HG02870 (cell line): Measurements from ENCODE around the gene TMEM242.
"Not testable (repeated sequence)": the region's sequence is repeated elsewhere in the genome, so short reads cannot be mapped to it uniquely, and the experiment has no call there.

Experiments
- ATAC-seq: cut with Tn5 transposase; IDR thresholded peaks from one replicate; pipeline ENCODE4 v1.9.1; 2021; ENCODE audit warnings: mild to moderate bottlenecking, moderate library complexity; ENCODE audit not compliant: unreplicated experiment

TMEM242 gene

DNA sequence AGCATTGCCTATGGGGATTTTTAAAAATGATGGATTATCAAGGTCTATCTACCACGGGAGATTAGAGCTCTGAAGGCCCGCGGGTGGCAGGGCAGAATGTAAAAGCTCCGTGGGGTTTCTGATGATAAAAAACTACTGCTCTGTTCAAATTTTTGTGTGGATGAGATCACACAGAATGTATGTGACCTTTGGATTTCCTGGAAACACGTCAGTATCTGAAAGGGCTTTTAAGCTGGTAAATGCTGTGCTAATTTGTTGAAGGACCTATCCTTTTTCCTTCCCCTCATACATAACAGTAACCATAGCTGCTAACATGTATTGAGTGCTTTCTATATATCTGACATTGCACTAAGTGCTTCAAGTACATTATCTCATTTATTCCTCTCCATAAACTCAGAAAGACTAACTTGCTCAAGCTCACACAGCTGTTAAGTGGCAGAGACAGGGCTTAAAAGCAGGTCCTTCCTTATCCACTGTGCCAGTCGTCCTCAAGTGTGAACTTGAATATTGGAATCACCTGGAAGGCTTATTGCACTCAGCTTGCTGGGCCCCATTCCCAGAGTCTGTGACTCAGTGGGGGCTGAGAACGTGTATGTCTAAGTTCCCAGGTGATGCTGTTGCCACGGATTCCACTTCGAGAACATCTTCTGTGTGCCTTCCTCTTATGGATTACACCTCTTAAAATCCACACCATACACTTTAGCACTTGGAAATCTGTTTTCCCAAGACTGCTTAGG, 1.9 kb upstream of the TMEM242 start:
- ATAC-seq, result no peak

DNA sequence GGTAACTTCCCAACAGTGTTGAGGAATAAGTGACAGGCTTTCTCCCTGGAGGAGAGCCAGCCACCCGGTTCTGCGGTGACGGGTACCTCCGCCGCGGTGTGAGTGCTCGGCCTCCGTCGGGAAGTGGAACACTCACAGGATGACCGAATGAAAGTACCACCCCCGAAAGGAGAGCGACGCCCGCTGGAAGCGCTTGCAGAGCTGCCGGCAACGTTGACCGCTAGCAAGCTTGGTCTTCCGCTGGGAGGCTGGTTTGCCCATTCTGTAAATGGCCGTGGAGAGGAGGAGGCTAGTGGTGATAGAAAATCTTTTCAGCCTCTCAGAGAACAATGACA, 614 bp upstream of the TMEM242 start:
- peak; percentile 12 for ATAC-seq

DNA sequence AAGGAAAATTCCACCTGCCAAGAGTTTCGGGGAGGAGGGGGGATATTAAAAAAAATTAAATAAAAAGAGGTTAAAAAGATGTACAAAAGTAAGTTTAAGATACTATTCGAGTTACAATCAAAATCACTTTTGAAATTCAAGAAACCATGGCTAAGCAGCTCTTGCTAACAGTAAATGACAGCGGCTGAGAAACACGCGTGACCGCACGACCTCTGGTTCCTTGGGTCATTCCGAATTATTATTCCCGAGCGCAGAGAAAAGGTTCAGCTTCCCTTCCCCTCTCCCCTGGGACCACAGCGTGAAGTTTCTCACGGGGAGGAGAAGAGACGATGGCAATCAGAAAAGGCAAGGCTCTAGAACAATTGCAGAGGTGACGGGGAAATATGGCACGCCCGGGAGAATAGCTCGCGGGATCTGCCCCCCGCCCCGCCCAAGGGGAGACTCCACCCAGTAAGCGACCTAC, 496 bp downstream of the TMEM242 start:
- ATAC-seq, result no peak

DNA sequence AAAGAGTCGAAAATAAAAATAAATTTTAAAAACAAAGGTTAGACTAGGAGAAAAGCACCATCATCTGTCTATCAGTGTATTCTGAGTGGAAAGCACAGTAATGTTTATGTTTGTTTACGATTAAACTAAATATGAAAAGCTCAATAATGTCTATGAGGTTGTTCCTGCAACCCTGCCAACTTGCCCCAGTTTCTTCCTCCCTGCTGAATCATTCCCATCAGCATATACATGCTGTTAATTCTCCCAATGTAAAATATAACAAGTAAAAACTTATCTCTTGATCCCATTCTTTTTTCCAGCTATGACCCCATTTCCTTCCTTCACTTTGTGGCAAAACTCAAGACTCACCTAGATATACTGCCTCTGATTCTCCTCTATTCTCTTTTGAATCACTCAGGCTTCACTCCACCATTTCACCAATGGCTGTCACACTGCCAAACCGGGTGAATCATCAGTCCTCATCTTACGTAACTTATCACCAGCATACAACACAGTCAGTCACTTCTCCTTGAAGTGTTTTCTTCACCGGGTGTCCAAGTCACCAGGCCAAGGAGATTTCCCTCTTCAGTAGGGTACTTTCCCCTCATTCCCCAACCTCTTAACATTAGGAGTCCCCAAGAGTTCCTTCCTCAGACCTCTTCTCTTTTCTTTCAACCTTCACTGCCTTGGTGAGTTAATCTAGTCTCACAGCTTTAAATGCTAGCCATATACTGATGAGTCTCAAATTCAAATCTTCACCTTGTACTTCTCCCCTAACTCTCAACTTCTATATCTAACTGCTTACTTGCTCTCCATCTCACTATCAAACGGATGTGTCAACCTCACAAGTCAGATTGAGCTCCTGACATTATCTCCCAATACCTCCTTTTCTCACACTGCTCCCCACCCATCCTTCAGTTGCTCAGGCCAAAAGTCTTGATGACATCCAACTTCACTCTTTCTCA, 6.2 kb downstream of the TMEM242 start:
- ATAC-seq, result no peak

DNA sequence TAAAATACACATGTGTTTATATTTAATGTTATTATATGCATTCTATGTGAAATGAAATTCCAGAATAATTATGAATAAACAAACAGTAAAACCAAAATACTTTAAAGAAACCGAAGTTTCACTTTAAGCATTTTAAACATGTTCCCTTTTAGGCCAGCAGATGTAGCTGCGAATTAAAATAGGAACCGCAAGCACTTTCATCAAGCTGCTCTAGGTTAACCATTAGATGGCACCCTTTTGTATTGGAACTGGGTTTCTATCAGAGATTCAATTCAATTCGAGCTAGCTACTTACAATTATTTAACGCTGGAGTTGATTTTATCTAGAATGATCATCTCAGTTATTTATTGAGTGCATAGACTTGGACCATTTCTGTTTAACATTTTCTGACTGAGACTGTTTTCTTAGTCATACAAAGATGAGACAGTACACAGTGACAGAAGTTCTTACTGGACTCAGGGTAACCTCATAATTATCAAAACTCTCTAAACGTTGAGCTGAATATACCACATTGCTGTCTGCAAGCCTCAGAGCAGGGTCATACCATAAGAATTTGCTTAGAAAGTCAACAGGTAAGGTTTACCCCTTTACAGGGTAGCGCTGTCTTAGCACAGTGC, 8.5 kb downstream of the TMEM242 start:
- ATAC-seq, result no peak

DNA sequence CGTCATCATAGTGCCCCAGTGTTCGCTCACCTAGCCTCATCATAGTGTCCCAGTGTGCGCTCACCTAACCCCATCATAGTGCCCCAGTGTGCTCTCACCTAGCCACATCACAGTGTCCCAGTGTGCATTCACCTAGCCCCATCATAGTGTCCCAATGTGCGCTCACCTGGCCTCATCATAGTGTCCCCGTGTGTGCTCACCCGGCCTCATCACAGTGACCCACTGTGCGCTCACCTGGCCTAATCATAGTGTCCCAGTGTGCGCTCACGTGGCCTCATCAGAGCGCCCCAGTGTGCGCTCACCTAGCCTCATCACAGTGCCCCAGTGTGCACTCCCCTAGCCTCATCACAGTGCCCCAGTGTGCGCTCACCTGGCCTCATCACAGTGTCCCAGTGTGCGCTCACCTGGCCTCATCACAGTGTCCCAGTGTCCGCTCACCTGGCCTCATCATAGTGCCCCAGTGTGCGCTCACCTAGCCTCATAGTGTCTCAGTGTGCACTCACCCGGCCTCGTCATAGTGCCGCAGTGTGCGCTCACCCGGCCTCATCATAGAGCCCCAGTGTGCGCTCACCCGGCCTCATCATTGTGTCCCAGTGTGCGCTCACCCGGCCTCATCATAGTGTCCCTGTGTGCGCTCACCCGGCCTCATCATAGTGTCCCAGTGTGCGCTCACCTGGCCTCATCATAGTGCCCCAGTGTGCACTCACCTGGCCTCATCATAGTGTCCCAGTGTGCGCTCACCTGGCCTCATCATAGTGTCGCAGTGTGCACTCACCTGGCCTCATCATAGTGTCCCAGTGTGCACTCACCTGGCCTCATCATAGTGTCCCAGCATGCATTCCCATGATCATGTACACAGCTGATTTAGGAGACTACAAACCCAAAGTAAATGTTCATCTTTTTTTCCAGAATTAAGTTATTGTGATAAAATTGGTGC, 9.5 kb downstream of the TMEM242 start:
- ATAC-seq, result no peak

DNA sequence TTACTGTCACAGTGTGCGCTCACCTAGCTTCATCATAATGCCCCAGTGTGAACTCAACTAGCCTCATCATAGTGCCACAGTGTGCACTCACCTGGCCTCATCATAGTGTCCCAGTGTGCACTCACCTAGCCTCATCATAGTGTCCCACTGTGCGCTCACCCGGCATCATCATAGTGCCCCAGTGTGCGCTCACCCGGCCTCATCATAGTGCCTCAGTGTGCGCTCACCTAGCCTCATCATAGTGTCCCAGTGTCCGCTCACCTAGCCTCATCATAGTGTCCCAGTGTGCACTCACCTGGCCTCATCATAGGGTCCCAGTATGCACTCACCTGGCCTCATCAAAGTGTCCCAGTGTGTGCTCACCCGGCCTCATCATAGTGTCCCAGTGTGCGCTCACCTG, 10.6 kb downstream of the TMEM242 start:
- no peak for ATAC-seq

DNA sequence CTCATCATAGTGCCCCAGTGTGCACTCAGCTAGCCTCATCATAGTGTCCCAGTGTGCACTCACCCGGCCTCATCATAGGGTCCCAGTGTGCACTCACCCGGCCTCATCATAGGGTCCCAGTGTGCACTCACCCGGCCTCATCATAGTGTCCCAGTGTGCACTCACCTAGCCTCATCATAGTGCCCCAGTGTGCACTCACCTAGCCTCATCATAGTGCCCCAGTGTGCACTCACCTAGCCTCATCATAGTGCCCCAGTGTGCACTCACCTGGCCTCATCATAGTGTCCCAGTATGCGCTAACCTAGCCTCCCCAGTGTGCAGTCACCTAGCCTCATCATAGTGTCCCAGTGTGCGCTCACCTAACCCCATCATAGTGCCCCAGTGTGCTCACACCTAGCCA, 12.6 kb downstream of the TMEM242 start:
- ATAC-seq, result not testable (repeated sequence)

DNA sequence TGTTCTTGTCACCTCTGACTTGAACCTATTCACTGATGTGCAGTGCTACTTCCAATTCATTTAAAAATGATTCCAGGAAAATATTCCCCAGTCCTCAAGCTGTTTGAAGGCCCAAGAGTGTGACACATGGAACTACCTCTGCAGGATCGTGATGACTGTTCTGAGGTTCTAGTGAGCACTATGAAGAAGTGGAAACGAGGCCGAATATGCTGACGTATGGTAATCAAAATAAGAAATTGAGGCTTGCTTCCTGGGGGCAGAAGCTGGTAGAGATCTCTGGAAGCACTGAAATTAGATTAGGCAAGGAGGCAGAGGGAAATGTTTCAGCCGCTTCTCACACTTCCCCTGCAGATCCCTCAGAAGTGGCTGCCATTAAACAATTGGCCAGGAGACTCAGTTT, 15.7 kb downstream of the TMEM242 start:
- ATAC-seq, result no peak

DNA sequence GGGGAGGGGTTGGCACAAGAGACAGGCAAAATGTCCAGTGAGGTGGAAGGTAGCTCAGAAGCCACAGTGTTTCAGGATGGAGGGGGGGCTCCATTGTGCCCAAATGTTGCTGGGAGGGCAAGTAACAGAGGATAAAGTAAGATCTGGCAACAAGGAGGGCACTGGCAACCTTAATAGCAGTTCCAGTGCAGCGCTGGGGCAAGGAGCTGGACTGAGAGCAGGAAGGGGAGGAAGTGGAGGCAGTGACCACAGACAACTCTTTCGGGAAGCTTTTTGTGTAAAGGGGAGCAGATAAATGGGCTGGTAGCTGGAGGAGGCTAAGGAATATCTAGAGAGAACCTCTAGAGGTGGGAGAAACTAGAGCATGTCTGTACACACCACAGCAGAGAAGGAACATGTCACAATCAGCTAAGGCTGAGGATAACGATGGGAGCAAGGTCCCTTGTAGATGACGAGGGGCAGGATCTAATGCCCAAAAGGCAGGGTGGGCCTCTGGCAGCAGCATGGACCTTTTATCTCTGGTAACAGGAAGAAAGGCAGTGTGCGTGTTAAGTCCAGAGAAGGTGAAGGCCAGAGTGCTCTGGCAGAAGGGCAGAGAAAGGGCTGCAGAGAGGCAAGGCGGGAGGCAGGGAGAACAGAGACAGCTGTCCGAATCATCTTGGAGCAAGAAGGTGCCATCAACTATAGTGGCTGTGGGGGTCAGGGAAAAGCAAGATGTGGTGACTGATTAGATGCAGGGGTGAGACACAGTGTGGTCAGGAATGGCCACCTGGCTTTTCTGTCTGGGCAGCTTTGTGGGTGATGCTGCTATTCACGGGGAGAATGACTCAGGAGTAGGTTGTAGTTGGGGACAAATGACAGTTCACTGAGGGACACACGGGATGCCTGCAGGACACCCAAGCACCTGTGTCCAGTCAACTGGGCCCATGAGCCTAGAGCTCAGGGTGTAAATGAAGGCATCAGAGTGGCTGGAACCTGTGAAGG, 17.4 kb downstream of the TMEM242 start:
- no peak for ATAC-seq

DNA sequence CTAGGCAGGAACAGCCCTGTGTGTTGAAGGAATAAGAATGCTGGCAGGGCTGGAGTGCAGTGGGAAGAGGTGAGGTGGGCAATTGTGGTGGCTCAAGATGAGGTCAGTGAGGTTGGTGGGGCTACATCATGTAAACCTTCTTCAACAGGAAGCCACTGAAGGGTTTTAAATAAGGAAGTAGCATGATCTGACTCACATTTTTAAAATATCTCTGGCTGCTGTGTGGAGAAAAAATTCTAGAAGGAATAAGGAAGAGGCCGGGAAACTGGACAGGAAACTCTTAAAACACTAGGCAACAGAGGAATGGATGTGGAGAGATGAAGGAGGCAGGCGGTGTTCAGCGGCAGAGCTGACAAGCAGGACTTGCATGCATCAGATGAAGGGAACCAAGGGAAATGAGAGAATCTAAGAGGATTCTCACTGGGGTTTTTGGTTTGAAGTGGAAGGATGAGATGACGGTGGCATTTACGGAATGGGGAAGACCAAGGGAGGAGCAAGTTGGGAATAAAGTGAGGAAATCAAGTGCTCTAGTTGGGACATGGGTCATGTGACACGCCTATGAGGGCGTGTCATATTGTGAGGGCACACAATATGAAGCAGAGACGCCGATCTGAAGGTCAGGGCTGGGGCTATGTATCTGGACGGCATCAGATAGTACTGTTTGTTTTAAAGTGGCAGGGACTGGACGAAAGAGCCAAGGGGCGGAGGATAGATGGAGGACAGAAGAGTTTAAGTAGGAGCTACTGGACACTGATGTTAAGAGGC, 18.2 kb downstream of the TMEM242 start:
- ATAC-seq, result no peak

DNA sequence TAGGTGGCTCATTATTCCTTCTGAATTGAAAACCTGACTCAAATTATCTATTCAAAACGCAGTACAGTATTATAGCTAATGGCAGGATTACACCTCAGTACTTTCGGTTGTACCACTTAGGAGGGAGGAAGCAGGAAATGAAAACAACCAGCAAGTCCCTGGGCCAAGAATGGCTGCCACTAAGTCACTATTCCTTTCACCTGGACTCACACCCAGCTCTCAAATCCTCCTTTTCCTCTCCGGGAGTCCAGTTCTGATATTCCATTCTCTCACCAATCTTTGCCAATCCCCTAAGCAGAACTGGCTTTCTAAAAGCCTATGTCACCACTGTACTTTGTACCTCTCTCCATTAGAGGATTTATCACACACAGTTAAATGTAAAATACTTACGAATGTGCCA, 20.6 kb downstream of the TMEM242 start:
- ATAC-seq, result no peak

DNA sequence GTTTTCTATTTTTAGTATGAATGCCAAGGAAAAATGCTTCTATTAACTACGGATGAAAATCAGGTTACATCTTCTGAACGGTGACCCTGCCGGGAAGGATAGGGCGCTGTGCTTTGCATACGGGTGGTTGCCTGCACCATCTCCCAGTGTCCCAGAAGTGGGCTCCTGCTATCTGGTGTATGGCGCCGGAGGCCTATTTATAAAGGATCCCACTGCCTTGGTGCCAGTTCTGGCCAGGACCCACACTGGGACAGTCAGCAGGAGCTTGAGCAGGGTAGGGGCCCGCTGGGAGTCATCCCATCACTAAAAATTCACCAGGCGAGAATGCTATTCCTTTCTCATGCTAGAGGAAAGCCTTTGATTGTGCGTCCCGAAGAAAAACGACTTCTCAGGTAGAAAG, 22.9 kb downstream of the TMEM242 start:
- ATAC-seq, result no peak

DNA sequence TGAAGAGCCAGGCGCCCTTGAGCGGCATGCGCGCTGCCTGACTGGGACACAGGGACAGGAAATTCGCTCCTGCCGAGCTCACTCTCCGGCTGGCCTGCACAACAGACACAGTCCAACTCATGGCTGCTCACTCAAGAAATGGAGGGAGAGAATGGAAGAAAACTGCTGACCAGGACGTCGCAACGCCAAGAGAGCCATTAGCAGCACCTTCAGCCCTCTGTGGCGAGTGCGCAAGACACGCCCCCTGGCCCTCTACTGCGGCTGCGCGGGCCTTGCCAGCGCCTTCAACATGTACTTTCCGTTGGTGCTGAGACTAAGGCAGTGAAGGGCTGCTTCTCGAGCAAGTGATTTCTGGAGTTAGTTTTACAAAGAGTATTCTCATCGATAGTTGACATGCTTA, 23.3 kb downstream of the TMEM242 start:
- no peak for ATAC-seq

DNA sequence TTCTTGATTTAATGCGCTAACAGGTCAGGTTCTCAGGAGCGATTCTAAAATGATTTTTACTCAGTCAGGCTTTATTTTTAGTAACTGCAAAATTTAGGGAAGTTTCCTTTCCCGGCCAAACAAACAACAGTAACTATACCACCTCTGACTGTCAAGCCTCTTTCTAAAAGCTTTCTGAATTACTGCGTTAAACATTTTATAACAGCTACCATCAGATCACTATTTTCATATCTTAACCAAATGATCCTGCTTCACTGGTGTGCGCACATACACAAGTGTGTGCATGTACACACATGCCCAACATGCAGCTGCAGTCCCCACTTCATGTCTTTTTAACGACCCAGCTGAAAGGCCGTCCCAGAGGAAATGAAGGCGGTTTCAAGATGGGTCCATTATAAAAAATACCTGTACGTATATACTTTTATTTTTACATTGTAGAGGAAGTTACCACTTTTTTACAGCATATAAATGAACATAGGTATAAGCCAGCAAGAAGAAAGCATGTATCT, 25.0 kb downstream of the TMEM242 start:
- no peak for ATAC-seq

DNA sequence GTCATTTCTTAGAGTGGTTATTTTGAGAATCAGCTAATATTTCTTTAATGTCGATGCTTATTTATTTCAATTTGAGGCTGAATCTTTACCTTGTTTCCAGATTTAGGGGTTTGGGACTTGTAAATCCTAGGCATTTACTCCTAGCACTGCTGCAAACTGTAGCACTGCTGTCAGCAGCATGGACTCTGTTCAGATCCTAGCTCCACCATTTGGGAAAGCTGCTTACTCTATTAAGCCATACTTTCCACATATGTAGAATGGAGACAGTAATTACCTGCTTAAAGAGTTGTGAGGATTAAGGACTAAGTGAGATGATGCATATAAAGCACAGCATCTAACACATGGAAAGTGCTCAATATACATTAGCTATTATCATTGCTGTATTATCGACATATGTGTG, 28.7 kb downstream of the TMEM242 start:
- no peak for ATAC-seq

DNA sequence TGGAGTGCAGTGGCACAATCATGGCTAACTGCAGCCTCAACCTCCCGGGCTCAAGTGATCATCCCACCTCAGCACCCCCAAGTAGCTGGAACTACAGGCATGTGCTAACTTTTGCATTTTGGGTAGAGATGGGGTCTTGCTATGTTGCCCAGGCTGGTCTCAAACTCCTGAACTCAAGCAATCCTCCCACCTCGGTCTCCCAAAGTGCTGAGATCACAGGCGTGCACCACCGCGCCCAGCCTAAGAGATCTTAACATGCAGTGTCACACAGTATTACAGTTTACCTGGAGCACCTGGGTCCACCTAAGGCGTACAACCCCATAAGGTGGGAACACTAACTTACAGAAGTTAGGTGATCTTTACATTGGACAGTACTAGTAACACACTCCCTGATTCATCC, 29.5 kb downstream of the TMEM242 start:
- ATAC-seq, result no peak

DNA sequence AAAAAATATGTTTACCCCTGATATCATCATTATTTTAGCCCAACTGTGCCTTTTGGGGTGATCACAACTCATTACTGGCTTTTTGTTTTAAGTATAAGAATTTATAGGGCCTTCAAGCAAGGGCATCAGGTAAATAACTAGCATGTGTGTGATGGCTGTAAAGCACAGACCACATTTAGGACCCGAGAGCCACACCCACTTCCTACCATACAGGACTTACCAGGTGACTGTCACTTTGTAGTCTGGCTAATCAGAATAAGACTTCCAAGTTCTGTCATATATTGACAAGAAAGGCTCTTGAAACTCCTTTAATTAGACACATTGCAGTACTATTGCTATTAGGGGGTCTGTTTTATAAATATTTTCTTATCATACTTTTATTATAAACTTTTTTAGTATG, 31.1 kb downstream of the TMEM242 start:
- peak; percentile 45 for ATAC-seq

DNA sequence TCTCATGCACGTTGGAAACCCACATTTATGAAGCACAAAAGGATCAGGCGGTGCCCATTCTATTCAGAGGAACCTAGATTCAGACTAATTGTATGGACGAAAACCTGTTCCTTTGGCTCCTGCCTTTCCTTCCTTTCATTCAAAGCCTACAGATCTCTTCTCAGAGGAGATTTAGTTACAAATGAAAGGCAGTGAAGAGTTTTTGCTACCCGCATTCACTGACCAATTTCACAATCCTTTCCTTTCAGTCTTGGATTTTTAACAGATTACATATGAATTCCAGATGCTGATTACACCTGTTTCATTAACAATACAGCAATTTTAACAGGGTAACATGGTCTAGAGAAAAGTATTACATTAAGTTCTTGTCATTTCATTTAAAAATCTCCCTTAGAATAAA, 32.0 kb downstream of the TMEM242 start:
- no peak for ATAC-seq
